Measurements from ENCODE around the gene FGF3.

Gene FGF3

GRCh38 chr11:69860244-69860643 is 41.0 kb upstream of the FGF3 start:
- H3K4me3 ChIP-seq (ENCODE audit: low read depth, low read length): no peak overlapping the region
- TF ChIP-seq CTCF (IDR thresholded peaks at IDR 0.05; ENCODE audit: low read depth, low read length, missing control alignments): no peak
- no peak for DNase-seq (ENCODE audit: low read depth)

GRCh38 chr11:69859275-69859934 is 40.2 kb upstream of the FGF3 start:
- no peak for TF ChIP-seq CTCF (IDR thresholded peaks at IDR 0.05; ENCODE audit: low read depth, low read length, missing control alignments)
- no peak for DNase-seq (ENCODE audit: low read depth)
- H3K4me3 ChIP-seq (ENCODE audit: low read depth, low read length): no peak overlapping the region

GRCh38 chr11:69855421-69855820 is 36.2 kb upstream of the FGF3 start:
- H3K4me3 ChIP-seq (ENCODE audit: low read depth, low read length): no peak overlapping the region
- no peak for DNase-seq (ENCODE audit: low read depth)
- no peak for TF ChIP-seq CTCF (IDR thresholded peaks at IDR 0.05; ENCODE audit: low read depth, low read length, missing control alignments)

GRCh38 chr11:69854713-69855112 is 35.5 kb upstream of the FGF3 start:
- DNase-seq (ENCODE audit: low read depth): no peak
- H3K4me3 ChIP-seq (ENCODE audit: low read depth, low read length): no peak overlapping the region
- no peak for TF ChIP-seq CTCF (IDR thresholded peaks at IDR 0.05; ENCODE audit: low read depth, low read length, missing control alignments)

GRCh38 chr11:69852056-69852455 is 32.8 kb upstream of the FGF3 start:
- DNase-seq (ENCODE audit: low read depth): no peak
- no peak overlapping the region for H3K4me3 ChIP-seq (ENCODE audit: low read depth, low read length)
- no peak for TF ChIP-seq CTCF (IDR thresholded peaks at IDR 0.05; ENCODE audit: low read depth, low read length, missing control alignments)

- no peak for TF ChIP-seq CTCF (IDR thresholded peaks at IDR 0.05; ENCODE audit: low read depth, low read length, missing control alignments)
- H3K4me3 ChIP-seq (ENCODE audit: low read depth, low read length): no peak overlapping the region
- no peak for DNase-seq (ENCODE audit: low read depth)
These were observed 29.0 kb upstream of the FGF3 start for GRCh38 chr11:69848201-69848600.

- no peak for TF ChIP-seq CTCF (IDR thresholded peaks at IDR 0.05; ENCODE audit: low read depth, low read length, missing control alignments)
- no peak overlapping the region for H3K4me3 ChIP-seq (ENCODE audit: low read depth, low read length)
- no peak for DNase-seq (ENCODE audit: low read depth)
These were observed 25.2 kb upstream of the FGF3 start for GRCh38 chr11:69844396-69844795.
